Activated CD4-positive, alpha-beta T cell treated with anti-CD3 and anti-CD28 coated beads, Interleukin-2, Interleukin-4, amounts not matched to agents 100 ng/mL and 50 ng/mL, durations not matched to agents 16 hours and 8 hours (primary cell): ENCODE data around the gene VANGL1.

Source experiments
- DNase-seq: peaks from one replicate; pipeline ENCODE4 v3.0.0-alpha.2; 2020; ENCODE audit warnings: low spot score

Gene VANGL1

GRCh38 chr1:115744646-115745275, 103.0 kb downstream of the VANGL1 start:
- no peak for DNase-seq

- no peak for DNase-seq
Measured at GRCh38 chr1:115746021-115746690, 104.4 kb downstream of the VANGL1 start.
